Suprapubic skin (tissue), 4 donors: Measurements from ENCODE around the gene SLC25A40. TPM values are rescaled to one million over a fixed set of nuclear protein-coding genes. Genes with fewer than 3 reads are reported as not detected.
"Not testable (repeated sequence)": the region's sequence is repeated elsewhere in the genome, so short reads cannot be mapped to it uniquely, and the experiment has no call there.

Source experiments
- DNase-seq, 2 donors: peaks; one replicate each; pipeline ENCODE4 v3.0.0-alpha.2; 2019; ENCODE audit warnings: low spot score in 2 of 2
- H3K27ac ChIP-seq: fragments of 200-600 bp; sonication (generic); one replicate; pipeline ENCODE4 v1.5.1; 2019
- H3K27me3 ChIP-seq: fragments of 200-600 bp; sonication (generic); one replicate; pipeline ENCODE4 v1.5.1; 2019
- H3K36me3 ChIP-seq: fragments of 200-600 bp; sonication (generic); one replicate; pipeline ENCODE4 v1.5.1; 2019
- H3K4me1 ChIP-seq: fragments of 200-600 bp; sonication (generic); one replicate; pipeline ENCODE4 v1.5.1; 2019
- H3K4me3 ChIP-seq: fragments of 200-600 bp; sonication (generic); one replicate; pipeline ENCODE4 v1.5.1; 2019; ENCODE audit warnings: mild to moderate bottlenecking
- H3K9me3 ChIP-seq: fragments of 200-600 bp; sonication (generic); one replicate; pipeline ENCODE4 v1.5.1; 2019
- EP300 ChIP-seq: sonication (generic); formaldehyde crosslinking; IDR thresholded peaks from one replicate; pipeline ENCODE4 v1.6.1; 2017; ENCODE audit warnings: antibody characterized with exemption
- POLR2A ChIP-seq, 2 donors: fragments of 450-650 bp; IDR thresholded peaks; one replicate each; pipeline ENCODE4 v1.6.1; 2017; ENCODE audit warnings: antibody characterized with exemption in 2 of 2, mild to moderate bottlenecking in 2 of 2, moderate library complexity in 2 of 2
- POLR2AphosphoS5 ChIP-seq, 3 donors: sonication (generic); formaldehyde crosslinking; IDR thresholded peaks; one replicate each; pipeline ENCODE4 v1.6.1; 2017; ENCODE audit warnings: antibody characterized with exemption in 3 of 3
- WGBS: methylation state at CpG from one replicate; pipeline ENCODE4 v1.1.5; 2018; 5-methylcytosine and 5-hydroxymethylcytosine counted together
- total RNA-seq, 4 donors: library from RNA; depleted of rRNA; stranded (reverse); fragments of >200 nt; gene quantifications; one replicate each; pipeline ENCODE4 v1.1.0, GENCODE V29; 2016
- TF ChIP-seq, protein P1 (sequence below), 2 donors: fragments of 200-600 bp in 1 of 2; fragments of 450-650 bp in 1 of 2; sonication (generic) in 1 of 2; IDR thresholded peaks; one replicate each; pipeline ENCODE4 v1.5.1; 2016 to 2019; ENCODE audit warnings: antibody characterized with exemption in 2 of 2, mild to moderate bottlenecking in 1 of 2, moderate library complexity in 1 of 2

The SLC25A40 gene, protein sequence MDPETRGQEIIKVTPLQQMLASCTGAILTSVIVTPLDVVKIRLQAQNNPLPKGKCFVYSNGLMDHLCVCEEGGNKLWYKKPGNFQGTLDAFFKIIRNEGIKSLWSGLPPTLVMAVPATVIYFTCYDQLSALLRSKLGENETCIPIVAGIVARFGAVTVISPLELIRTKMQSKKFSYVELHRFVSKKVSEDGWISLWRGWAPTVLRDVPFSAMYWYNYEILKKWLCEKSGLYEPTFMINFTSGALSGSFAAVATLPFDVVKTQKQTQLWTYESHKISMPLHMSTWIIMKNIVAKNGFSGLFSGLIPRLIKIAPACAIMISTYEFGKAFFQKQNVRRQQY
- total RNA-seq, result 10 to 100 TPM; 14.5 to 68.8 (median 19.8) TPM

- peak within 1 kb of the TSS; percentile 93 for H3K27ac ChIP-seq
- H3K27me3 ChIP-seq, result no peaks in the 10 kb centered on the region
- DNase-seq, result peak; percentile 95 to 96
- H3K36me3 ChIP-seq, result no peaks in the 10 kb centered on the region
- WGBS, result under 1% methylated on average over 41 of the region's 84 CpGs
- TF ChIP-seq EP300 (no peak), POLR2AphosphoS5 (IDR thresholded peaks at IDR 0.05) (peak in 1 of 3 donors; percentile 45), POLR2A (IDR thresholded peaks at IDR 0.05) (peak in 1 of 2 donors; percentile 53)
- TF ChIP-seq, protein P1, sequence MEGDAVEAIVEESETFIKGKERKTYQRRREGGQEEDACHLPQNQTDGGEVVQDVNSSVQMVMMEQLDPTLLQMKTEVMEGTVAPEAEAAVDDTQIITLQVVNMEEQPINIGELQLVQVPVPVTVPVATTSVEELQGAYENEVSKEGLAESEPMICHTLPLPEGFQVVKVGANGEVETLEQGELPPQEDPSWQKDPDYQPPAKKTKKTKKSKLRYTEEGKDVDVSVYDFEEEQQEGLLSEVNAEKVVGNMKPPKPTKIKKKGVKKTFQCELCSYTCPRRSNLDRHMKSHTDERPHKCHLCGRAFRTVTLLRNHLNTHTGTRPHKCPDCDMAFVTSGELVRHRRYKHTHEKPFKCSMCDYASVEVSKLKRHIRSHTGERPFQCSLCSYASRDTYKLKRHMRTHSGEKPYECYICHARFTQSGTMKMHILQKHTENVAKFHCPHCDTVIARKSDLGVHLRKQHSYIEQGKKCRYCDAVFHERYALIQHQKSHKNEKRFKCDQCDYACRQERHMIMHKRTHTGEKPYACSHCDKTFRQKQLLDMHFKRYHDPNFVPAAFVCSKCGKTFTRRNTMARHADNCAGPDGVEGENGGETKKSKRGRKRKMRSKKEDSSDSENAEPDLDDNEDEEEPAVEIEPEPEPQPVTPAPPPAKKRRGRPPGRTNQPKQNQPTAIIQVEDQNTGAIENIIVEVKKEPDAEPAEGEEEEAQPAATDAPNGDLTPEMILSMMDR (IDR thresholded peaks at IDR 0.05), result no peak
- H3K4me1 ChIP-seq, result peaks cover 31% of the 10 kb centered on the region
- peak within 1 kb of the TSS; percentile 95 for H3K4me3 ChIP-seq
- peaks cover 1% of the 10 kb centered on the region for H3K9me3 ChIP-seq
Observed at GRCh38 chr7:87876040-87876868, at the start of gene SLC25A40, which contains the start of gene DBF4. Gene SLC25A40 (minus strand): TSS chr7:87876360. CDS start chr7:87858727, 17,633 bp downstream. Gene DBF4 (plus strand): TSS chr7:87876493. CDS start chr7:87876733, 240 bp downstream.

- H3K27me3 ChIP-seq, H3K36me3 ChIP-seq, DNase-seq, H3K4me3 ChIP-seq, H3K9me3 ChIP-seq, H3K4me1 ChIP-seq, H3K27ac ChIP-seq: not testable (repeated sequence)
- 85% methylated on average over 8 of the region's 8 CpGs for WGBS
Observed at GRCh38 chr7:87922759-87923395, 46.7 kb upstream of the SLC25A40 start.

DNA sequence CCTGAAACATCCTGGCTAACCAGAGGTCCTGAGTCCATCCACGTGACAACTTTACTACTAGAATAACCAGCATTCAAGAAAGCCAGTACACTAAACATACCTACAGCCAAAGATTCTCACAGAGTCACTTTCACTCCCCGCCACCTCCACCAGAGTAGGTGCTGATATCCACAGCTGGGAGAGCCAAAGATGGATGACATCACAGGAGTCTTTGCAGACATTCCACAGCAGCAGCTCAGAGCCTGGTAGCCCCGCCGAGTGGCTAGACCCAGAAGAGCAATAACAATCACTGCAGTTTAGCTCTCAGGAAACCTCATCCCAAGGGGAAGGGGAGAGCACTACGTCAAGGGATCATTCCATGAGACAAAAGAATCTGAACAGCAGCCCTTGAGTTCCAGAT, 44.4 kb upstream of the SLC25A40 start:
- TF ChIP-seq, protein P1 (IDR thresholded peaks at IDR 0.05), result no peak
- TF ChIP-seq POLR2A (IDR thresholded peaks at IDR 0.05) (no peak), POLR2AphosphoS5 (IDR thresholded peaks at IDR 0.05) (no peak), EP300 (no peak)
- no peaks in the 10 kb centered on the region for H3K36me3 ChIP-seq
- DNase-seq, result no peak
- WGBS, result 83% methylated on average over 4 of the region's 5 CpGs
- H3K4me3 ChIP-seq, result no peak overlapping the region
- H3K27me3 ChIP-seq, result no peaks in the 10 kb centered on the region
- no peak overlapping the region for H3K27ac ChIP-seq
- no peaks in the 10 kb centered on the region for H3K9me3 ChIP-seq
- no peaks in the 10 kb centered on the region for H3K4me1 ChIP-seq

DNA sequence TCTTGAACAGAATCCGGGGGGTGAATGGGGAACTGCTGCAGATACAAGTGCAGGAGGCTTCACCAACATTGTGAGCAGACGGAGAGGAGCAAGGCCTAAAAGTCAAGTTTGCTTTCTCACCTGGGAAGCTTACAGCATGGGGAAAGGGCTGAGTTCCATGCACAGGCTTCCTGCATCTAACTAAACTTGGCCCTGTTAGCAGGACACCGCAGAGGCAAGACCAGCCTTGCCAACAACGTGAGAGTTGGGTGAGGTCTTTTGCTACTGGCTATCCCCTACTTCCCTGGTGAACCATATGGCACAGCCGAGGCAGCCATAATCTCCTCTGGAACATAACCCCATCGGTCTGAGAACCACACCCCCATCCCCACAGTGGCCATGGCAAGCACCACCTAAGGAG, 43.7 kb upstream of the SLC25A40 start:
- no peak for TF ChIP-seq POLR2AphosphoS5 (IDR thresholded peaks at IDR 0.05)
- Histone ChIP-seq H3K9me3 (no peaks in the 10 kb centered on the region), H3K4me1 (no peaks in the 10 kb centered on the region), H3K4me3 (no peak overlapping the region), H3K27me3 (no peaks in the 10 kb centered on the region), H3K27ac (no peak overlapping the region), H3K36me3 (no peaks in the 10 kb centered on the region)
- DNase-seq, result no peak
- 83% methylated on average over 2 of the region's 6 CpGs for WGBS

GRCh38 chr7:87918740-87919139, 42.6 kb upstream of the SLC25A40 start:
- no peak for TF ChIP-seq POLR2A (IDR thresholded peaks at IDR 0.05)
- TF ChIP-seq POLR2AphosphoS5 (IDR thresholded peaks at IDR 0.05), result no peak
- TF ChIP-seq, protein P1 (IDR thresholded peaks at IDR 0.05), result no peak
- TF ChIP-seq EP300, result no peak
- 49% methylated on average over 1 of the region's 1 CpG for WGBS
- DNase-seq, result no peak
- Histone ChIP-seq H3K27me3 (no peaks in the 10 kb centered on the region), H3K36me3 (no peaks in the 10 kb centered on the region), H3K9me3 (no peaks in the 10 kb centered on the region), H3K4me1 (no peaks in the 10 kb centered on the region), H3K27ac (no peak overlapping the region), H3K4me3 (no peak overlapping the region)

DNA sequence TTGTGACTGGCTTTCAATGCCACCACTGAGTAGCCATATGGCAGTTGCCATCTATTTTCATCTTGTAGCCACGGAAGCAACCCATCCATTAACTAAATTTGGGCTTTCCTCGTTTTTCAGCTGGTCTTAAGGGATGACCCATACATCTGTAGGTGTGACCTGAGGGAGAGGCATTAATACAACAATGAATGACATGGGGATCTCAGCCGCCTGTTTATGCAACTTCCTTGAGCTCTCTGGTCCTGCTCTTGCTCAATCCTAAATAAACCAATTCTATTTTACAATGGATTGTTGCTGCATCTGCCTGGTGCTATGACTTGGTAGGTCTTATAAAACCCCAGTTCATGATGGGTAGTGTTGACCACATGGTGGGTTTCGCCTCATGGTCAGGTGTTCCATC, 36.0 kb upstream of the SLC25A40 start:
- no peak for DNase-seq
- Histone ChIP-seq H3K4me3 (no peak overlapping the region), H3K27me3 (no peaks in the 10 kb centered on the region), H3K27ac (no peak overlapping the region), H3K9me3 (no peaks in the 10 kb centered on the region), H3K4me1 (no peaks in the 10 kb centered on the region), H3K36me3 (no peaks in the 10 kb centered on the region)
- TF ChIP-seq POLR2AphosphoS5 (IDR thresholded peaks at IDR 0.05), result no peak
- no peak for TF ChIP-seq POLR2A (IDR thresholded peaks at IDR 0.05)
- 87% methylated on average over 4 of the region's 4 CpGs for WGBS

GRCh38 chr7:87908814-87909213, 32.7 kb upstream of the SLC25A40 start:
- DNase-seq, H3K27me3 ChIP-seq: not testable (repeated sequence)
- WGBS, result 94% methylated on average over 4 of the region's 4 CpGs

GRCh38 chr7:87907136-87907906, 31.2 kb upstream of the SLC25A40 start:
- H3K9me3 ChIP-seq, result not testable (repeated sequence)

More at GRCh38 chr7:87908814-87909213, 32.7 kb upstream of the SLC25A40 start:
- not testable (repeated sequence) for H3K27ac ChIP-seq, H3K4me1 ChIP-seq, H3K9me3 ChIP-seq, H3K36me3 ChIP-seq, H3K4me3 ChIP-seq

More at GRCh38 chr7:87907136-87907906, 31.2 kb upstream of the SLC25A40 start:
- not testable (repeated sequence) for H3K36me3 ChIP-seq, H3K4me1 ChIP-seq, DNase-seq, H3K4me3 ChIP-seq, H3K27ac ChIP-seq, H3K27me3 ChIP-seq
- 96% methylated on average over 3 of the region's 3 CpGs for WGBS
